Motor neuron (in vitro differentiated cells): ENCODE measurements around the gene PHKA2. TPM values are rescaled to one million over a fixed set of nuclear protein-coding genes. Genes with fewer than 3 reads are reported as not detected.

ENCODE experiments used
- ATAC-seq, 8 experiments: fragments of 200-7000 bp; cut with Tn5 transposase; replicated peaks in 6 of 8; 2 replicates each; pipeline ENCODE4 v1.8.0; 2021; ENCODE audit warnings: mild to moderate bottlenecking in 8 of 8, moderate library complexity in 8 of 8
- H3K27ac ChIP-seq, 2 donors: fragments of 250-450 bp; sonication (Bioruptor Pico); 2 replicates each; pipeline ENCODE4 v1.9.0; 2021; ENCODE audit warnings: antibody characterized with exemption in 2 of 2, mild to moderate bottlenecking in 2 of 2, moderate library complexity in 1 of 2
- H3K4me1 ChIP-seq, 2 donors: fragments of 250-450 bp; sonication (Bioruptor Pico); replicated peaks in 1 of 2; 2 replicates each; pipeline ENCODE4 v1.6.1; 2021; ENCODE audit warnings: antibody characterized with exemption in 2 of 2, mild to moderate bottlenecking in 2 of 2, moderate library complexity in 1 of 2
- H3K4me3 ChIP-seq, 5 donors: fragments of 250-450 bp; sonication (Bioruptor Pico); 2 replicates each; pipeline ENCODE4 v1.9.0; 2021; ENCODE audit warnings: antibody characterized with exemption in 5 of 5, mild to moderate bottlenecking in 5 of 5, moderate library complexity in 4 of 5
- WGBS, 10 experiments: fragments of 450-650 bp; shearing (Covaris generic); methylation state at CpG; one replicate each; pipeline ENCODE4 v1.0.0; 2022; 5-methylcytosine and 5-hydroxymethylcytosine counted together
- in situ Hi-C, 9 experiments: fragments of 400-800 bp; cut with MboI; loops; one replicate each; pipeline ENCODE4 v1.15.0; 2021; ENCODE audit warnings: low sequenced_read_pairs in 9 of 9, low pct_unique_long_range_greater_than_20kb in 2 of 9; ENCODE audit not compliant: unreplicated experiment in 9 of 9
- total RNA-seq, 8 experiments: library from RNA; unstranded; fragments of 300-600 nt; gene quantifications; 2 replicates each; pipeline versions ENCODE4 v1.2.3 to v1.2.4, GENCODE V29; 2022

PHKA2 gene
- total RNA-seq, 8 experiments from 2014 or later, result 6.1 to 23.8 (median 10.2) TPM

DNA sequence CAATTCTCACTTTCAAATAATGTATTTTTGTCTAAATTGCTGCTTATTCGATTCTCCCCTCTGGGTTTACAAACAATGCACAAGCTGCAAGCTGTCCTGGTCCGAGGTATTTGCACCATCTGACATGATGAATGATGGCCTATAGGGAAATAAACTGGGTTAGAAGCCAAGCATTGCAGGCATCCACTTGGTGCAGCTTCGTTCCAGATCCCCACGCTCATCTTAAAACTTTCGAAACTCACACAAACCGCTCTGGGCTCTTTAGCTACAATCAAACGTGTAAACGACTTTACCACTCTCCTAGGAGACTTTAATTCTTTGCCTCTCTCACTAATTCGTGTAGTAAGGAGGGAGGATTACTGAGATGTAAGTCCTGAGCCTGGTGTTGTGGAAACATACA lies 19.0 kb downstream of the PHKA2 start:
- Histone ChIP-seq H3K27ac (no peak overlapping the region), H3K4me3 (no peak overlapping the region), H3K4me1 (no peaks in the 10 kb centered on the region)
- 14 to 100% (median 42%) methylated on average over 1 to 9 of the region's 9 CpGs; no CpG with 5 or more reads in 5 of the 10 experiments for WGBS, 10 experiments
- no peak for ATAC-seq
- in situ Hi-C loops, result no loop called here

DNA sequence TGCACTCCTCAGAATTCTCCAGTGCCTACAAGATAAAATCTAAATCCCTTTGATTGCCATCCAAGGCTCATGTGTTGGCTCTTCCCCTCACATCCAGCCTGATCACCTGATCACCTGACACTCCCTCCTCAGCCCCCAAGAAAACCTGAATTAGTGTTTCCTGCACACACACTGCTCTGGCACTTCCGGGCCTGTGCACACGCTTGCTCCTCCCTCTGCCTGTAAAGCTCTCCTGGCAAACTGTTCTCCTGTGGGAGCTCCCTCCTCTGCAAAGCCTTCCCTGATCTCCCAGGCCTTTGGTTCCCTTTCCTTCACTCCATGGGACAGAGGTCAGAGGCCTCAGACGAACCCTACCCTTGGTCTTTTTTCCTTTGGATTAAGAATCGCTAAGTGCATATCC lies 19.9 kb downstream of the PHKA2 start:
- Histone ChIP-seq H3K4me1 (no peaks in the 10 kb centered on the region), H3K4me3 (no peak overlapping the region), H3K27ac (no peak overlapping the region)
- in situ Hi-C loops, result no loop called here
- 25 to 67% (median 40%) methylated on average over 1 to 4 of the region's 4 CpGs; no CpG with 5 or more reads in 7 of the 10 experiments for WGBS, 10 experiments
- no peak for ATAC-seq

DNA sequence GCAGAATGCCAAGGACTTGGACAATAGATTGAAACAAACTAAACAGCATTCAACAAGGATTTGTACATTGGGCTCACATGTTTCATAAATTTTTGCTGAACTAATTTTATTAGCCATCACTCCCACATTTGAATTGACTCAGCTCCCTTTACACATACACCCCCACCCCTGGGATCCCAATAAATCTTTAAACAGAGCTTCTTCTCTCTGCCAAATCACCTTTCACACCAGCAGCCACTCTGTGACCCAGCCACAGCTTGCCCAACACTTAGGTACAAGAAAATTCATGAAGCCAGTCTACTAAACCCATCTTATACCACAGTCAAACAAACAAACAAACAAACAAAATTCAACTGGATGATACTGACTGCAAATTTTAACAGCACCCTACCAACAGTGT lies 21.6 kb downstream of the PHKA2 start:
- in situ Hi-C loops, result no loop called here
- no peaks in the 10 kb centered on the region for H3K4me1 ChIP-seq
- ATAC-seq, result no peak
- no peak overlapping the region for H3K27ac ChIP-seq
- no peak overlapping the region for H3K4me3 ChIP-seq

DNA sequence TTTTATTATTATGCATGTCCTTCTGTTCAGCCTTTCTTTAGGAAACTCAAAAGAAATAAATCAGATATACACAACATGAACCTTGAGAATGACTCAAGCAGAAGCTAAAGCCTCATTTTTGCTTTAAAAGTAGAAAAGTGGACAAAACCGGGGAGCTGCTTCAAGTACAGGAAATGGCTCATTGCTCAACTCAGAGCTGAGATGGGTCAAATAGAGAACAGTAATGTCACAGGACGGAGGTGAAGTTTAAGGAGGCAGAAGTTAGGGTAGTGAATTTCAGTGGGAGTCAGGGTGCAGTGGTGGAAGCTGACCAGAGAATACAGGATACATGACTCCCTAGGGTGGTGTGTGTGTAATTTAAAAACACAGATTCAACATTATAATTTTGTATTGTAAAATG lies 22.2 kb downstream of the PHKA2 start:
- in situ Hi-C loops, result no loop called here

DNA sequence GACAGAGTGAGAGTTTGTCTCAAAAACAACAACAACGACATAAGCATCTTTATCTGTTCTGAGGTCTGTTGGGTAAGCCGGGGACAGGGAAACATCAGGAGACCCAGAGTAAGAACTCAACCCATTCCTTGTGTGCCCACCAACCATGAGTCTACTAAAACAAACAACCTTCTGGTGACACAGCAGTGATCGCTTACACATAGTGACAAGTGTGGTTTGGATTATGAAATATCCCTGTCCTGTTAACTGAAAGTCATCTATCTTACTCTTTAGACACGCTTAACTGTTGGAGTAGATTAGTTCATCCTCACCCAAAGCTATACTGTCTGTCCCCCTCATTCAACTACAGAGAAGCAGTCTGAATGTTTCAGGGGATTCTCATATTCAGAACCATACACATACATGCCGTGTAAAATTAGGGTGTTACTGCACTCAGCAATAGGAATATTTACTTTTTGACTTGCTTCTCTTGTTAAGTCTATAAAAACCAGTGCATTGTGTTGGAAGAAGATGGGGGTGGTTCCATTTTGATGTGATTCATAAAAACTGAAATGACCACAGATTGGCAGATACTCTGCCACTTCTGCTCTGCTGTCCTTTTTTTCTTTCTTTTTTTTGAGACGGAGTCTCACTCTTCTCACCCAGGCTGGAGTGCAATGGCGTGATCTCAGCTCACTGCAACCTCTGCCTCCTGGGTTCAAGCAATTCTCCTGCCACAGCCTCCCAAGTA lies 27.4 kb downstream of the PHKA2 start:
- Histone ChIP-seq H3K4me1 (no peaks in the 10 kb centered on the region), H3K27ac (no peak overlapping the region), H3K4me3 (no peak overlapping the region)
- in situ Hi-C loops, result no loop called here
- 63 to 100% (median 92%) methylated on average over 1 to 3 of the region's 7 CpGs; no CpG with 5 or more reads in 4 of the 10 experiments for WGBS, 10 experiments
- no peak for ATAC-seq

More for the DNA sequence above, 22.2 kb downstream of the PHKA2 start:
- no peak overlapping the region for H3K4me3 ChIP-seq
- H3K4me1 ChIP-seq, result no peaks in the 10 kb centered on the region
- 22 to 100% (median 92%) methylated on average over 1 to 2 of the region's 2 CpGs; no CpG with 5 or more reads in 4 of the 10 experiments for WGBS, 10 experiments
- H3K27ac ChIP-seq, result no peak overlapping the region
- no peak for ATAC-seq

DNA sequence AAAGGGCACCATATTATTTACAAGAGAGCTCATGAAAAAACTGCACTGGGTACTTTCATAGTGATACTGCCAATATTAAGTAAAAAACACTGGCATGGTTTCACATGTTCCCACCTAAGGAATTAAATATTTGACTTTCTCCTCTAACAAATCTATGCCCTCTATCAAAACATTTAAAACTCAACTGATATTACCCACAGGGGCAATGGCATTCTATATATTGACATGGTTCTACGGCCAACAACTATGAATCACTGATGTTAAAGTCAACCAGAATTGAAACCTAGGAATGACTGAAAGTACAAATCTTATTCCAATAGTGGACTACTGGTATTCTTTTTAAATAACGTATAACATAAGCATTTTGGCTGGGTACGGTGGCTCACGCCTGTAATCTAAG lies 28.2 kb downstream of the PHKA2 start:
- no peak overlapping the region for H3K27ac ChIP-seq
- no peak for ATAC-seq
- 0 to 100% (median 100%) methylated on average over 1 to 2 of the region's 4 CpGs; no CpG with 5 or more reads in 5 of the 10 experiments for WGBS, 10 experiments
- in situ Hi-C loops, result no loop called here
- H3K4me1 ChIP-seq, result no peaks in the 10 kb centered on the region
- no peak overlapping the region for H3K4me3 ChIP-seq

DNA sequence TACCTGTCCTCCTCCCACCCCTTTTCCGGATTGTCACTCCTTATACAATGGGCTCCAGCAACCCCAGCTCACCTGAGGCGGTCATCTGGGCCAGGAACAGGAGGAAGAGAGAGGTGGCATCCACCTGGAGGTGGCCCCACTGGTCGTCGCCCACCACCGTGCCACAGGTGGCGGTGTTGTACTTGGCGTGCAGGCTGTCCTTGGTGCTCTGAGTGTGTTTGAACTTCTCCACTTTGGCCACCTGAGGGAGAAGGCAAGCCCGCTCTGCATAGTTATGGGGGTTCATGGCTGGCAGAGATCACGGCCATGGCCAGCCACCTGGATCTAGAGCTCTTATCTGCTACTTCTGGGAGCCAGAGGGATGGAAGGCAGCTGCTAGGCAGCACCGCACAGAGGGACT lies 32.9 kb downstream of the PHKA2 start:
- in situ Hi-C loops, result no loop called here
- Histone ChIP-seq H3K27ac (no peak overlapping the region), H3K4me1 (no peaks in the 10 kb centered on the region), H3K4me3 (no peak overlapping the region)
- ATAC-seq, result no peak
- WGBS, 10 experiments, result 60 to 80% methylated on average over 1 of the region's 10 CpGs; no CpG with 5 or more reads in 8 of the 10 experiments

DNA sequence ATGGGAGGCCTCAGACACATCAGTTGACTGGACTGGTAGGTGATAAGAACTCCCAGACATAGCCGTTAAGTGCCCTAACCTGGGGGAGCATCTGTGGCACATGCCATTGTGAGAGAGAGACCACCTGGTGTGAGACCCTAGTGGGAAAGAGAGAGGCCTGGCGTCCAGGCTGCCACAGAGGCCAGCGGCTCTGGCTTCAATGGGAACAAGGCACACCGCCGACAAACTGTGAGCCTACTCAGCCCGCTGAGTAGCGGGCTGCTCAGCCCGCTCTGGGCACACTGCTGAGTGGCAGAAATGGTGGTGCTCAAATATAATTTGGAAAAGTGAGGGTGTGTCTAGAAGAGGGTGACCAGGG lies 34.0 kb downstream of the PHKA2 start:
- in situ Hi-C loops, result loop anchor here in 1 of 9 experiments (25.0 kb wide), 1 partner anchor 387 kb away; the partner anchor contains the start of gene PDHA1
- WGBS, 10 experiments, result 56 to 72% (median 64%) methylated on average over 2 to 4 of the region's 8 CpGs; no CpG with 5 or more reads in 7 of the 10 experiments
- ATAC-seq, result no peak
- Histone ChIP-seq H3K4me3 (no peak overlapping the region), H3K4me1 (no peaks in the 10 kb centered on the region), H3K27ac (no peak overlapping the region)

DNA sequence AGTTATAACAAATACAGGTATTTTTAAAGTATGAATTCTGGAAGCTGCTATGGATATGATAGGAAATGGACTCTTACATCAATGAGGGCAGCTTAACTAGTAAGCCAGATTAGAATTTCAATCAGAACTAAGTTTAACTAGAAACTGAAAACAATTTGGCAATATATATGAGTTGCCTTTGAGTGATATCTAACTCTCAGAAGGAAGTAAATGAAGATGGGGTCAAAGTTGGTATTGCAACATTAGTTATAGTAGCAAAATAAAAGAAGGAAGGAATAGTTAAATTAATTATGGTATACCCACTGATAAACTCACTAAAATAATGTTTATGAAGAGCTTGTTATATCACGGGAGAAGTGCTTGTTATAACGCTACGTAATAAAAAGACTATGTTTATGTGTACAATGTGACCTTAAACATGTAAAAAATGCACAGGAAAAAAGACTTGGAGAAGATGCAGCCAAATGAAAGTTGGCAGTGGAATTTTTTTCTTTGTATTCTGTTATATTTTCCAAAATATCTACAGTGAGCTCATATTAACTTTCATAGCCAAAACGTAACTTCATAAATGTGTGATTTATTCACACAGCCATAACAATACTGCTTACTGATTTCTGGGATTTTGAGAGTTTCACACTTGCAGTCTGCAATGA lies 34.5 kb downstream of the PHKA2 start:
- H3K4me3 ChIP-seq, result no peak overlapping the region
- H3K4me1 ChIP-seq, result no peaks in the 10 kb centered on the region
- in situ Hi-C loops, result loop anchor here in 1 of 9 experiments (25.0 kb wide), 1 partner anchor 388 kb away; the partner anchor contains the start of gene PDHA1
- H3K27ac ChIP-seq, result no peak overlapping the region
- WGBS, 10 experiments, result 55 to 100% (median 100%) methylated on average over 1 to 4 of the region's 4 CpGs; no CpG with 5 or more reads in 3 of the 10 experiments
- no peak for ATAC-seq

DNA sequence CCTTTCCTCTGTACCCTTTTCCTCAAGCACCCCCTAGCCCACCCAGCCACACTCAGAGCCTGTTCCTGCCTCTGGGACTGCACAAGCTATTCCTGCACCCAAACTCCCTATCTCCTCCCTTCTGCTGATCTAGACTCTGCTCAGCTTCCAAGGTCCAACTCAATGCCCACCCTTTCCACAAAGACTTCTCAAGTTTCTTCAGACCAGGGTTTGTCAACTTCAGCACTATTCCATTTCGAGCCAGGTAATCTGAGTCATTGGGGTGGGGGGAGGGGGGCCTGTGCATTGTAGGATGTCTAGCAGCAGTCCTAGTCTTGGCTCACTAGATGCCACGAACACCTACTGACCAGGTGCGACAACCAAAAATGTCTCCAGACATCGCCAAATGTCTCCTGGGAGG lies 37.3 kb downstream of the PHKA2 start:
- no peak for ATAC-seq
- in situ Hi-C loops, result loop anchor here in 1 of 9 experiments (25.0 kb wide), 1 partner anchor 391 kb away; the partner anchor contains the start of gene PDHA1
- no peaks in the 10 kb centered on the region for H3K4me1 ChIP-seq
- WGBS, 10 experiments, result 80% methylated on average over 2 of the region's 4 CpGs; no CpG with 5 or more reads in 9 of the 10 experiments
- H3K27ac ChIP-seq, result no peak overlapping the region
- no peak overlapping the region for H3K4me3 ChIP-seq

DNA sequence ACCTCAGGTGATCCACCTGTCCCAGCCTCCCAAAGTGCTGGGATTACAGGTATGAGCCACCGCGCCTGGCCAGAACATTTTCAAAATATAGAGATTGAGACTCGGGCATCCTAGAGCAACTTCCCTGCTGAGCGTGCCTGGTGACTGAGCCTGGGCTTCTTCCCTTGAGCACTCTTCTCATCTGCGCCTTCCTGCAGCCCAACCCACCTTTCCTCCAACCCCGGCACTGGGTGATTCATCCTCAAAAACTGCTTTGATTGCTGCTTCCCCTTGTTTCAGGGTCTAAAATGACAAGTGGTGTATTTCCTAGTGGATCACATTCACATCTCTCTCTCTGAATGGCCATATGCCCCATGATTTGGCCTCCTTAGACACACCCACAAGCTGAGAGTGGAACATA lies 37.8 kb downstream of the PHKA2 start:
- in situ Hi-C loops, result loop anchor here in 1 of 9 experiments (25.0 kb wide), 1 partner anchor 391 kb away; the partner anchor contains the start of gene PDHA1
- 72 to 90% methylated on average over 2 of the region's 6 CpGs; no CpG with 5 or more reads in 8 of the 10 experiments for WGBS, 10 experiments
- ATAC-seq, result no peak
- Histone ChIP-seq H3K27ac (no peak overlapping the region), H3K4me3 (no peak overlapping the region), H3K4me1 (no peaks in the 10 kb centered on the region)

DNA sequence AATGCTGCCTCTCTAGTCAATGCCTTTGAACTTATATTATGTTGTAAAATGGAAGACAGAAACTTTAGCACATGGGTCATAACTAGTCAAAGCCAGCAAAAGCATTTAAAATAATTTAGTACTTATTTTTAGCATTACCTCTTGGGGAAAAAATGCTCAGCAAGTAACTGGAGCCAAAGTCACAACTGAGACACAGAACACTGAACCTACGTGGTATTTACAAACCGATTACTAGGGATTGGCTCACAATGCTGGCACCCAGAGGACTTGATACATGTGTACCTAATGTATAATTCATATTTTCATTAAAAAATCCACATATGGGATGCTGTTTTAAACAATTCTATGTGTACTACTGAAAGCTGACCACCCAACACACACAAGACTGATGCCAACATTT lies 38.4 kb downstream of the PHKA2 start:
- no peak overlapping the region for H3K4me3 ChIP-seq
- WGBS, 10 experiments, result 34 to 100% (median 93%) methylated on average over 1 to 2 of the region's 2 CpGs; no CpG with 5 or more reads in 5 of the 10 experiments
- in situ Hi-C loops, result loop anchor here in 1 of 9 experiments (25.0 kb wide), 1 partner anchor 392 kb away; the partner anchor contains the start of gene PDHA1
- no peak for ATAC-seq
- no peaks in the 10 kb centered on the region for H3K4me1 ChIP-seq
- no peak overlapping the region for H3K27ac ChIP-seq

DNA sequence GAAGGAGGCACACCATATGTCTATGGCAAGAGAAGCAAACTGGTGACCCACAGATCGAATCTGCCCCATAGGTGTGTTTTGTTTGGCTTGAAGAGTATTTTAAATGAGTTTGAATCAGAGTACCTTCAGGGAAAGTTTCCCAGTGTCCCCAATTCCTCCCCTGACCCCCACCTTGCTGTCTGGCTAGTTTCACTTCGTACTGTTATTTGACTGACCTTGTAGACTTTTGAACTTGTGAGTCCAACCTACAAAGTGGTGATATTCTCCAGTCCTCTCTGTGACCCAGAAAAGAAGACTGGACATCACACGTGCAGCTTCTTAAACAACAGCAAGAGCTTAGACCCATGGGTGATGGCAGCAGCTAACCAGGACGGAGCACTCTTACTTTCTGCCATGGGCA lies 39.4 kb downstream of the PHKA2 start:
- Histone ChIP-seq H3K27ac (no peak overlapping the region), H3K4me3 (no peak overlapping the region), H3K4me1 (no peaks in the 10 kb centered on the region)
- in situ Hi-C loops, result loop anchor here in 1 of 9 experiments (25.0 kb wide), 1 partner anchor 393 kb away; the partner anchor contains the start of gene PDHA1
- no peak for ATAC-seq
- WGBS, 10 experiments, result 48 to 100% (median 61%) methylated on average over 1 to 3 of the region's 4 CpGs; no CpG with 5 or more reads in 7 of the 10 experiments
